MV-4-11 (cell line): ENCODE data around the gene GIMAP2.
"Not testable (repeated sequence)": the region's sequence is repeated elsewhere in the genome, so short reads cannot be mapped to it uniquely, and the experiment has no call there.

Experiments used
- DNase-seq: peaks from one replicate; lab custom pipeline; 2025; lab: John Stamatoyannopoulos, UW

GIMAP2 gene

GRCh38 chr7:150676854-150677253, 8.7 kb upstream of the GIMAP2 start:
- not testable (repeated sequence) for DNase-seq

GRCh38 chr7:150678601-150679000, 6.9 kb upstream of the GIMAP2 start:
- DNase-seq, result not testable (repeated sequence)

DNA sequence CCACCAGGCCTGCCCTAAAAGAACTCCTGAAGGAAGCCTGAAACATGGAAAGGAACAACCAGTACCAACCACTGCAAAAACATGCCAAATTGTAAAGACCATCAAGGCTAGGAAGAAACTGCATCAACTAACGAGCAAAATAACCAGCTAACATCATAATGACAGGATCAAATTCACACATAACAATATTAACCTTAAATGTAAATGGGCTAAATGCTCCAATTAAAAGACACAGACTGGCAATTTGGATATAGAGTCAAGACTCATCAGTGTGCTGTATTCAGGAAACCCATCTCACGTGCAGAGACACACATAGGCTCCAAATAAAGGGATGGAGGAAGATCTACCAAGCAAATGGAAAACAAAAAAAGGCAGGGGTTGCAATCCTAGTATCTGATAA, 5.1 kb upstream of the GIMAP2 start:
- not testable (repeated sequence) for DNase-seq

GRCh38 chr7:150686030-150686631, 625 bp downstream of the GIMAP2 start:
- DNase-seq, result no peak

GRCh38 chr7:150688630-150689029, 3.1 kb downstream of the GIMAP2 start:
- no peak for DNase-seq

GRCh38 chr7:150695654-150696053, 10.1 kb downstream of the GIMAP2 start:
- DNase-seq, result no peak

DNA sequence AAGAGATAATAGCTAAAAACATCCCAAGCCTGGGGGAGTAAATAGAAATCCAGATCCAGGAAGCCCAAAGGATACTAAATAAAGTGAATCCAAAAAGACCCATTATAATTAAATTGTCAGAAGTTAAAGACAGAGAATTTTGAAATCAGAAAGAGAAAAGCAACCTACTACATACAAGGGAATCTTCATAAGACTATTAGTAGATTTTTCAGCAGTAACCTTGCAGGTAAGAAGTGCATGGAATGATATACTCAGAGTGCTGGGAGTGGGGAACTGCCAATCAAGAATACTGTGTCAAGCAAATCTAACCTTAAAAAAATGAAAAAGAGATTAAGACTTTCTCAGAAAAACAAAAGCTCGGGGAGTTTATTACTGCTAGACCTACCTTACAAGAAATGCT, 17.7 kb downstream of the GIMAP2 start:
- DNase-seq, result no peak

- DNase-seq, result no peak
Measured at GRCh38 chr7:150715293-150715692, 29.8 kb downstream of the GIMAP2 start.

GRCh38 chr7:150715738-150716137, 30.2 kb downstream of the GIMAP2 start:
- DNase-seq, result no peak

GRCh38 chr7:150716368-150716767, 30.9 kb downstream of the GIMAP2 start, which contains the start of gene GIMAP1:
TSS of gene GIMAP1 (plus strand) at chr7:150716613. CDS start at chr7:150719048, 2,435 bp downstream.
- peak; percentile 83 for DNase-seq

DNA sequence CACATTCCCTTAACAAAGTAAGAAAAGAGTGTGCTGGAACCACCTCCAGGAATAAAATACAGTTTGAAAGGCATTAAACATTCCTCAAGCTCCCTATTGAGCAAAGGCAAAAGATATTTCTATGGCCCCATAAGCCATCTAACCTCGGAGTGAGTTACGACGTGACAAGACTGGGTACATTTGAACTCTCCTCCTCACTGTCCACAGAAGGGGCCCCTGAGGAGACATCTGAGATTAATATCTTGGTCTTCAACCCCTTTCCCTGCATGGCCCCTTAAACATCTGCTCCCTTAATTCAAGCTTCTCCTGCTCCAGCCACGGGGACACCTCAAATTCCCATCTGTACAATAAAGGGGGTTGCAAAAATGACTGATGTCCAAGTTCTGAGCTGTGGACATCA, 31.4 kb downstream of the GIMAP2 start:
- no peak for DNase-seq

- peak; percentile 70 for DNase-seq
Measured at GRCh38 chr7:150717814-150718420, 32.4 kb downstream of the GIMAP2 start.

GRCh38 chr7:150719436-150719835, 33.9 kb downstream of the GIMAP2 start:
- no peak for DNase-seq

DNA sequence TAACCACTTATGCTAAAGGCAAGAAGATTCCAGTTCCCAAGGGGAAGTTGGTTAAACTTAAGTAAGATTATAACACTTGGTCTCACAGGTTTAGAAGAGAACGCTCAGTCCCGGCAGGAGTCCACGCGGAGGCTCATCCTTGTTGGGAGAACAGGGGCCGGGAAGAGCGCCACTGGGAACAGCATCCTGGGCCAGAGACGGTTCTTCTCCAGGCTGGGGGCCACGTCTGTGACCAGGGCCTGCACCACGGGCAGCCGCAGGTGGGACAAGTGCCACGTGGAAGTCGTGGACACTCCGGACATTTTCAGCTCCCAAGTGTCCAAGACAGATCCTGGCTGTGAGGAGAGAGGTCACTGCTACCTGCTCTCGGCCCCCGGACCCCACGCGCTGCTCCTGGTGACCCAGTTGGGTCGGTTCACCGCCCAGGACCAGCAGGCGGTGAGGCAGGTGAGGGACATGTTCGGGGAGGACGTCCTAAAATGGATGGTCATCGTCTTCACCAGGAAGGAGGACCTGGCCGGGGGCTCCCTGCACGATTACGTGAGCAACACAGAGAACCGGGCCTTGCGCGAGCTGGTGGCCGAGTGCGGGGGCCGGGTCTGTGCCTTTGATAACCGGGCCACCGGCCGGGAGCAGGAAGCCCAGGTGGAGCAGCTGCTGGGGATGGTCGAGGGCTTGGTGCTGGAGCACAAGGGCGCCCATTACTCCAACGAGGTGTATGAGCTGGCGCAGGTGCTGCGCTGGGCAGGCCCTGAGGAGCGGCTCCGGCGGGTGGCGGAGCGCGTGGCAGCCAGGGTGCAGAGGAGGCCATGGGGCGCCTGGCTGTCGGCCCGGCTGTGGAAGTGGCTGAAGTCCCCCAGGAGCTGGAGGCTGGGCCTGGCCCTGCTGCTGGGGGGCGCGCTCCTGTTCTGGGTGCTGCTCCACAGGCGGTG, 34.7 kb downstream of the GIMAP2 start:
- DNase-seq, result no peak

DNA sequence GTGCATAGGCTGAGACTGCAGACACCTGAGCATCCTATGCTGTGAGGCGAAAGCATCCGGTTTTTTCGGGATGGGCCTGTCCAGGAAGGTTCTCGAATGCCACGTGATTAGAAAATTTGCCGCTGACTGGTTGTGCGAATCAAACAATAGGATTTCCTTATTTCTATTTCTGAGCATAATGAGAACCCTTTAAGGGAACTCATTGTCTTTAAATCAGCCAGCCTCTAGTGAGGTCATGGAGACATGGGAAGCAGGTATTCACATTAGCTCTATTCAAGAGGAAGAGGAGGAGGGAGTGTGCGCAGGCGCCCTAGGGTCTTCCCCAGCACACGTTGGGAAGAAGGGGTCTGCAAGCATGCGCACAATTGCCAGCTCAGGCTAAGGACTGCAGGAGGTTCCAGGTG, 36.5 kb downstream of the GIMAP2 start:
- DNase-seq, result no peak

- no peak for DNase-seq
Measured at GRCh38 chr7:150722431-150722931, 37.0 kb downstream of the GIMAP2 start.

DNA sequence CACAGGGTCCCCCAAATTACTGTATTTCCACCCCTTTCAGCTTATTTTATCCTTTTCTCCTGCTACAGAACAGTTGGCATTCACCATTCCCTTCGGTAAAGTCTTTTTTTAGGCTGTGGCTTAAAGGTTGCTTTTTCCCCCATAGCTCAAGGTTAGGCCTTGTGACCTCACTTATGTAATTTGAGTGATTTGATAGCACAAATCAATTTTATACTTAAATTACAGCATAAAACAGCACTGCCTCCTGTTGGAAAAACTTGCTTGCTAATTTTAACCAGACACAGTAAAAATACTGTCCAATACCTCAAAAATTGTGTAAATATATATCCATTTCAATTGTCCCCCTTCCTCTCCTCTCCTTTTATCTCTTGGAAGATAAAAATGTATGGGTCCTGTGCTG, 38.0 kb downstream of the GIMAP2 start:
- no peak for DNase-seq

GRCh38 chr7:150727381-150727780, 41.9 kb downstream of the GIMAP2 start:
- DNase-seq, result no peak

- DNase-seq, result no peak
Measured at GRCh38 chr7:150728011-150728410, 42.5 kb downstream of the GIMAP2 start.

DNA sequence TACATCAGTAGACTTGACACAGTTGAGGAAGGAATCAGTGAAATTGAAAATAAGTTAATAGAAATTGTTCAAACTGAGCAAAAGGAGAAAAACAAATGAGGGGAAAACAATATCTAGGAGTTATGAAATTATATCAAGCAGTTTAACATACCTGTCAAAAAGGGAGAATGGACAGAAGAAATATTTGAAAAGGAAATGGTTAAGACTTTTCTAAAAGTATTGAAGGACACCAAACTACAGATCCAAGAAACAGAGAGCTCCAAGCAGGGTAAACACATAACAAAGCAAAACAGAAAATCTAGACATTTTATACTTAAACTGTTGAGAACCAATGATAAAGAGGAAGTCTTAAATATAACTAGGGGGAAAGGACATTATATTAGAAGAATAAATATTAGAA, 43.1 kb downstream of the GIMAP2 start:
- DNase-seq, result no peak

- DNase-seq, result no peak
Measured at GRCh38 chr7:150731916-150732315, 46.4 kb downstream of the GIMAP2 start.

DNA sequence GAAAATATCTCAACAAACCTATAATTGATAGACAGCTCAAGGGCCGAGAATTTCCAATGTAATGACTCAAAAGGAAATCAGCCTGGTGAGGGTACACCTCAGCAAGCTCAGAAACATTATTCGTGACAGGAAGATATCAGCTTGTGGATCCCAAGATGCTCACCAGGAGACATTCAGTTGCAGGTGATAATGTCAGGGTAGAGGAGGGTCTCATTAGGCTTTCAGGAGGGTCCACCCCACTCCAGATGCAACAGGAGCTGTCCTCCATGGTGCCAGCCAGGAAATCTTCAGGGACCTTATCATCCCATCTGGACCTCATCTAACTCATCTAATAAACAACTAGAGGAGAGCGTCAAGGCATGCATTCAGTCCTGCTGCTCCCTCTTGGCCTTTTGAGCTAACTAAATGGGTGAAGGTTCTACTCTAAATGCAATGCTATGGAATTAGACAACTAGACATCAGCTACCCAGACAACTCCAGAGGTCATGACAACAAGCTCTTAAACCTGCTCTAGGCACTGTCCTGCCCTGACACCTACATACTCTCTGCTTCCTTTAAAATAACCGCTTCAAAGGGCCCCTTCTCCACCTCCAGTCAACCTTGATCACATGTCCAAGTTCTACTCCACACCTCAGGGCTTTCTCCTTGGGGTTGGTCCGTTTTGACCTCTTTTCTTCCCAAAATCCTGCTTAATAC, 47.4 kb downstream of the GIMAP2 start:
- DNase-seq, result no peak
